Activated B cell treated with CpG ODN at 0.5 μM for 24 hours (primary cell): ENCODE data around the gene CNTNAP2. TPM values are rescaled to one million over a fixed set of nuclear protein-coding genes. Genes with fewer than 3 reads are reported as not detected.

Experiments used
- ATAC-seq: fragments of 200-7000 bp; cut with Tn5 transposase; one replicate; pipeline ENCODE4 v1.10.0; 2021; ENCODE audit warnings: low read depth, mild to moderate bottlenecking, moderate library complexity
- CTCF ChIA-PET: fragments of 350-600 bp; sonication (Branson Sonifier 250); formaldehyde crosslinking; loops from one replicate; lab custom pipeline; 2021; ENCODE audit warnings: antibody characterized with exemption; lab: Charles Lee
- POLR2A ChIA-PET: fragments of 350-600 bp; sonication (Branson Sonifier 250); formaldehyde crosslinking; loops from one replicate; lab custom pipeline; 2021; ENCODE audit warnings: antibody characterized with exemption; lab: Charles Lee
- DNase-seq: peaks from one replicate; pipeline ENCODE4 v3.0.0; 2022
- H3K27ac Mint-ChIP-seq: one replicate; pipeline ENCODE4 v1.8.0; 2020; ENCODE audit warnings: mixed read lengths
- H3K27me3 Mint-ChIP-seq: one replicate; pipeline ENCODE4 v1.8.0; 2021; ENCODE audit warnings: mixed read lengths
- H3K36me3 Mint-ChIP-seq: one replicate; pipeline ENCODE4 v1.8.0; 2021; ENCODE audit warnings: low read depth, mixed read lengths
- H3K4me1 Mint-ChIP-seq: one replicate; pipeline ENCODE4 v1.8.0; 2021; ENCODE audit warnings: mixed read lengths
- H3K4me3 Mint-ChIP-seq: one replicate; pipeline ENCODE4 v1.8.0; 2020; ENCODE audit warnings: mild to moderate bottlenecking, mixed read lengths
- H3K9me3 Mint-ChIP-seq: one replicate; pipeline ENCODE4 v1.8.0; 2020; ENCODE audit warnings: mixed read lengths
- CTCF ChIP-seq: fragments of 200-600 bp; IDR thresholded peaks from one replicate; pipeline ENCODE4 v1.8.0; 2022; ENCODE audit warnings: antibody characterized with exemption, mild to moderate bottlenecking
- intact Hi-C: fragments of 100-400 bp; cut with micrococcal nuclease; formaldehyde crosslinking; loops from one replicate; pipeline ENCODE4 v1.15.1; 2024
- total RNA-seq: library from RNA; stranded (reverse); gene quantifications from 2 replicates; pipeline ENCODE4 v1.2.3, GENCODE V29; 2022

CNTNAP2 gene
- total RNA-seq, 1 donor from 2014 or later, result 0.84 TPM

- Mint-ChIP-seq H3K27me3 (no peaks in the 10 kb centered on the region), H3K4me1 (no peaks in the 10 kb centered on the region), H3K36me3 (no peaks in the 10 kb centered on the region), H3K27ac (no peak overlapping the region), H3K4me3 (no peak overlapping the region), H3K9me3 (no peaks in the 10 kb centered on the region)
- ChIA-PET POLR2A (no interaction called here), CTCF (no interaction called here)
- no peak for ATAC-seq
- intact Hi-C loops, result no loop called here
- no peak for DNase-seq
- no peak for TF ChIP-seq CTCF
These were observed 412.0 kb downstream of the CNTNAP2 start for GRCh38 chr7:146528581-146528980.

DNA sequence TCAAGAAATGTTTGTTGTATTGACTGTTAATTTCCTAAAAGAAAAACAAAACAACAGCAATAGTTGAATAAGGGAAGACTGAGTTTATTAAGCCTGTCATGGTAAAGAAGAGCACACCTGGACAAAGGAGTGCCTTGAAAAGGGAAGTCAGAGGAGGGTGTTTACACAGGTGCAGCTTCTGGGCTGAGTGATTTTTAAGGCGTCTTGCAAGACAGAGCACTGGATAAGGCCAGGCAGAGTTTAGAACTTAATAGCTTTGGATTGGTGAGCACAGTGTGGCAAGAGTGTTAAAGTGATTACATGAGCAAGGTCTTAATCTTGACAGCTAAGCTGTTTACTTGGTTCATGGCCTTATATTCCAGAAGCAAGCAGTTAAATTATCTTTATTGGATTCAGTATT lies 423.2 kb downstream of the CNTNAP2 start:
- intact Hi-C loops, result no loop called here
- no peak for ATAC-seq

GRCh38 chr7:146542101-146542500 lies 425.5 kb downstream of the CNTNAP2 start:
- ChIA-PET CTCF (no interaction called here), POLR2A (no interaction called here)
- Mint-ChIP-seq H3K27ac (no peak overlapping the region), H3K4me3 (no peak overlapping the region), H3K9me3 (peaks cover 7% of the 10 kb centered on the region), H3K36me3 (no peaks in the 10 kb centered on the region), H3K4me1 (no peaks in the 10 kb centered on the region), H3K27me3 (no peaks in the 10 kb centered on the region)
- no peak for ATAC-seq
- no peak for TF ChIP-seq CTCF
- intact Hi-C loops, result no loop called here
- DNase-seq, result no peak

More for the DNA sequence above, 423.2 kb downstream of the CNTNAP2 start:
- CTCF ChIA-PET, result no interaction called here
- Mint-ChIP-seq H3K27ac (no peak overlapping the region), H3K36me3 (no peaks in the 10 kb centered on the region), H3K9me3 (peaks cover 3% of the 10 kb centered on the region), H3K4me3 (no peak overlapping the region), H3K27me3 (no peaks in the 10 kb centered on the region), H3K4me1 (no peaks in the 10 kb centered on the region)
- no peak for DNase-seq
- TF ChIP-seq CTCF, result no peak
- POLR2A ChIA-PET, result no interaction called here

- no peaks in the 10 kb centered on the region for H3K27me3 Mint-ChIP-seq
- H3K4me1 Mint-ChIP-seq, result no peaks in the 10 kb centered on the region
- H3K4me3 Mint-ChIP-seq, result no peak overlapping the region
- no peaks in the 10 kb centered on the region for H3K36me3 Mint-ChIP-seq
- ChIA-PET CTCF (no interaction called here), POLR2A (no interaction called here)
- no peak for ATAC-seq
- H3K27ac Mint-ChIP-seq, result no peak overlapping the region
- TF ChIP-seq CTCF, result no peak
- intact Hi-C loops, result no loop called here
- H3K9me3 Mint-ChIP-seq, result peaks cover 7% of the 10 kb centered on the region
- no peak for DNase-seq
These were observed 428.1 kb downstream of the CNTNAP2 start for GRCh38 chr7:146544748-146545147.

DNA sequence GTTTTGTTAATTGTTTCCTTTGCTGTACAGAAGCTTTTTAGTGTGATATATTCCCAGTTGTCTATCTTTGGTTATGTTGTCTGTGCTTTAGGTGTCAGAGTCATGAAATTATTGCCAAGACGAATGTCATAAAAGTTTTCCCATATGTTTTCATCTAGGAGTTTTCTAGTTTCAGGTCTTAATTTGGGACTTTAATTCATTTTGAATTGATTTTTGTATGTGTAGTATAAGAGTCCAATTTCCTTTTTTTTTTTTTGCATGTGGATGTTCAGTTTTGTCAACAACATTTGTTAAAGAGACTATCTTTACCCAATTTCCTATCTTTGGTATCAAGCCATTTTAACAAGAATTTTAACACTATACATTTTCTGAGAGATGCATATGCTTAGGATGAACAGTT lies 432.2 kb downstream of the CNTNAP2 start:
- ChIA-PET POLR2A (no interaction called here), CTCF (no interaction called here)
- DNase-seq (no peak), ATAC-seq (no peak)
- no peaks in the 10 kb centered on the region for H3K36me3 Mint-ChIP-seq
- H3K27ac Mint-ChIP-seq, result no peak overlapping the region
- no peak for TF ChIP-seq CTCF
- H3K27me3 Mint-ChIP-seq, result no peaks in the 10 kb centered on the region
- intact Hi-C loops, result no loop called here
- H3K4me3 Mint-ChIP-seq, result no peak overlapping the region
- H3K9me3 Mint-ChIP-seq, result peaks cover 5% of the 10 kb centered on the region
- H3K4me1 Mint-ChIP-seq, result no peaks in the 10 kb centered on the region
